H1 (cell line): ENCODE results near the gene NOL3. TPM values are rescaled to one million over a fixed set of nuclear protein-coding genes. Genes with fewer than 3 reads are reported as not detected.

Experiments
- POLR2A ChIP-seq, 2 experiments: IDR thresholded peaks; 1 replicate in 1 of 2; 2 replicates in 1 of 2; pipeline ENCODE4 v1.6.1; 2011; ENCODE audit warnings: low read depth in 2 of 2, low read length in 2 of 2, mild to moderate bottlenecking in 2 of 2; ENCODE audit errors: control extremely low read depth in 1 of 2
- polyA plus RNA-seq, 7 experiments: library from polyadenylated mRNA; depleted of rRNA in 3 of 7; stranded (reverse) in 5 of 7; unstranded in 2 of 7; fragments of >200 nt in 5 of 7; fragments of 200-250 nt in 2 of 7; gene quantifications; 1 replicate in 5 of 7; 2 replicates in 1 of 7; 4 replicates in 1 of 7; pipeline versions ENCODE4 v1.2.1 to v1.2.3, GENCODE V29; 2011 to 2013; ENCODE audit warnings: missing spikeins in 2 of 7, mixed read lengths in 2 of 7
- total RNA-seq: library from RNA; stranded (reverse); fragmentation: NEBNext Ultra II Directional; extraction: Animal tissue kit (Norgen Biotek cat#: 25700); gene quantifications from 2 replicates; pipeline ENCODE4 v1.2.1, GENCODE V29; 2021

NOL3 gene
- total and polyA plus RNA-seq, 2 of the 8 experiments (the other 6 are each of a cell fraction or from before 2014, with no cell fraction given) = 2.2 to 4.6 TPM

DNA sequence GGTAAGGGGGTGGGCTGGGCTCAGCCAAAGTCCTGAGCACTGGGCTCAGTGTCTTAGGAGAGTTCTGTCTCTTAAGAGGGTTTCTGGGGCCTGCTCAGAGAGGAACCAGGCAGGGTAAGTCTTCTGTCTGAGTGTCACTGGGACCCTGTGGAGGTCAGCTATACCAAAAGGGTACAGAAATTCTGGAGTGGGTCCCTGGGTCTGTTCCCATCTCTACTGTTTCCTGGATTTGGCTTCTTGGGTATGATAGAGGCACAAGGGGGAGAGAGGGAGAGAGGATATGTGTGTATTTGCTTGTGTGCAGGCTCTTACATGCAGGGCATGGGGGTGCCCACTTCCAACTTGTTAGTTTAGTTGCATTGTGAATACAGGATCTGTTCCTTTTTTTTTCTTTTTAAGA is 23.2 kb downstream of the NOL3 start (continued):
- no peak for TF ChIP-seq POLR2A (IDR thresholded peaks at IDR 0.05; ENCODE audit: control extremely low read depth in 1 of 2, low read depth in 2 of 2, low read length in 2 of 2)
